ENCODE measurements around the gene TTLL7.
"Not testable (repeated sequence)": the region's sequence is repeated elsewhere in the genome, so short reads cannot be mapped to it uniquely, and the experiment has no call there.

TTLL7 gene

GRCh38 chr1:83985048-83985447, 13.9 kb downstream of the TTLL7 start:
- in situ Hi-C loops (cut with MboI; ENCODE audit: low pct_unique_long_range_greater_than_20kb, low sequenced_read_pairs, unreplicated experiment) = no loop called here
- DNase-seq (ENCODE audit: low spot score) = no peak
- TF ChIP-seq CTCF (IDR thresholded peaks at IDR 0.05; ENCODE audit: extremely low read depth, insufficient read depth, missing control alignments) = no peak

GRCh38 chr1:83983918-83984317, 15.0 kb downstream of the TTLL7 start:
- in situ Hi-C loops (cut with MboI; ENCODE audit: low pct_unique_long_range_greater_than_20kb, low sequenced_read_pairs, unreplicated experiment); DNase-seq (ENCODE audit: low spot score): not testable (repeated sequence)

GRCh38 chr1:83978056-83978455, 20.9 kb downstream of the TTLL7 start:
- no peak for DNase-seq (ENCODE audit: low spot score)
- in situ Hi-C loops (cut with MboI; ENCODE audit: low pct_unique_long_range_greater_than_20kb, low sequenced_read_pairs, unreplicated experiment) = no loop called here
- no peak for TF ChIP-seq CTCF (IDR thresholded peaks at IDR 0.05; ENCODE audit: extremely low read depth, insufficient read depth, missing control alignments)

- TF ChIP-seq CTCF (IDR thresholded peaks at IDR 0.05; ENCODE audit: extremely low read depth, insufficient read depth, missing control alignments) = no peak
- no peak for DNase-seq (ENCODE audit: low spot score)
- in situ Hi-C loops (cut with MboI; ENCODE audit: low pct_unique_long_range_greater_than_20kb, low sequenced_read_pairs, unreplicated experiment) = no loop called here
Measured at GRCh38 chr1:83976920-83977319, 22.0 kb downstream of the TTLL7 start.

GRCh38 chr1:83970802-83971201, 28.1 kb downstream of the TTLL7 start:
- no peak for DNase-seq (ENCODE audit: low spot score)
- no peak for TF ChIP-seq CTCF (IDR thresholded peaks at IDR 0.05; ENCODE audit: extremely low read depth, insufficient read depth, missing control alignments)
- in situ Hi-C loops (cut with MboI; ENCODE audit: low pct_unique_long_range_greater_than_20kb, low sequenced_read_pairs, unreplicated experiment) = no loop called here

- TF ChIP-seq CTCF (IDR thresholded peaks at IDR 0.05; ENCODE audit: extremely low read depth, insufficient read depth, missing control alignments) = no peak
- DNase-seq (ENCODE audit: low spot score) = no peak
- in situ Hi-C loops (cut with MboI; ENCODE audit: low pct_unique_long_range_greater_than_20kb, low sequenced_read_pairs, unreplicated experiment) = no loop called here
Measured at GRCh38 chr1:83970114-83970513, 28.8 kb downstream of the TTLL7 start.

- TF ChIP-seq CTCF (IDR thresholded peaks at IDR 0.05; ENCODE audit: extremely low read depth, insufficient read depth, missing control alignments) = no peak
- DNase-seq (ENCODE audit: low spot score) = no peak
- in situ Hi-C loops (cut with MboI; ENCODE audit: low pct_unique_long_range_greater_than_20kb, low sequenced_read_pairs, unreplicated experiment) = no loop called here
Measured at GRCh38 chr1:83967336-83967735, 31.6 kb downstream of the TTLL7 start.

All from GM13977 (cell line).